ENCODE results near the gene FAM234A.

Gene FAM234A

GRCh38 chr16:286491-287297 lies 52.1 kb downstream of the FAM234A start:
- Mint-ChIP-seq H3K9me3 (no peaks in the 10 kb centered on the region), H3K36me3 (ENCODE audit: low read depth) (peaks cover 11% of the 10 kb centered on the region), H3K27ac (no peak overlapping the region), H3K4me3 (no peak overlapping the region), H3K4me1 (ENCODE audit: low read depth) (no peaks in the 10 kb centered on the region), H3K27me3 (ENCODE audit: low read depth) (no peaks in the 10 kb centered on the region)
- no peak for DNase-seq (ENCODE audit: low spot score)

GRCh38 chr16:287298-287811 lies 52.7 kb downstream of the FAM234A start:
- Mint-ChIP-seq H3K4me1 (ENCODE audit: low read depth) (no peaks in the 10 kb centered on the region), H3K27me3 (ENCODE audit: low read depth) (no peaks in the 10 kb centered on the region), H3K27ac (no peak overlapping the region), H3K36me3 (ENCODE audit: low read depth) (peaks cover 12% of the 10 kb centered on the region), H3K9me3 (no peaks in the 10 kb centered on the region), H3K4me3 (no peak overlapping the region)
- DNase-seq (ENCODE audit: low spot score), result no peak

- no peaks in the 10 kb centered on the region for H3K4me1 Mint-ChIP-seq (ENCODE audit: low read depth)
- H3K36me3 Mint-ChIP-seq (ENCODE audit: low read depth), result peaks cover 15% of the 10 kb centered on the region
- H3K27me3 Mint-ChIP-seq (ENCODE audit: low read depth), result no peaks in the 10 kb centered on the region
- DNase-seq (ENCODE audit: low spot score), result no peak
- no peak overlapping the region for H3K4me3 Mint-ChIP-seq
- H3K27ac Mint-ChIP-seq, result no peak overlapping the region
- H3K9me3 Mint-ChIP-seq, result no peaks in the 10 kb centered on the region
Observed at GRCh38 chr16:287981-288920, 53.6 kb downstream of the FAM234A start.

- H3K27me3 Mint-ChIP-seq (ENCODE audit: low read depth), result no peaks in the 10 kb centered on the region
- no peak for DNase-seq (ENCODE audit: low spot score)
- H3K4me1 Mint-ChIP-seq (ENCODE audit: low read depth), result no peaks in the 10 kb centered on the region
- H3K36me3 Mint-ChIP-seq (ENCODE audit: low read depth), result peaks cover 15% of the 10 kb centered on the region
- H3K9me3 Mint-ChIP-seq, result no peaks in the 10 kb centered on the region
- no peak overlapping the region for H3K27ac Mint-ChIP-seq
- H3K4me3 Mint-ChIP-seq, result no peak overlapping the region
Observed at GRCh38 chr16:289395-289997, 54.9 kb downstream of the FAM234A start.

GRCh38 chr16:290015-290680 lies 55.5 kb downstream of the FAM234A start:
- no peaks in the 10 kb centered on the region for H3K27me3 Mint-ChIP-seq (ENCODE audit: low read depth)
- H3K36me3 Mint-ChIP-seq (ENCODE audit: low read depth), result peaks cover 15% of the 10 kb centered on the region
- no peak for DNase-seq (ENCODE audit: low spot score)
- no peaks in the 10 kb centered on the region for H3K4me1 Mint-ChIP-seq (ENCODE audit: low read depth)
- no peak overlapping the region for H3K27ac Mint-ChIP-seq
- no peak overlapping the region for H3K4me3 Mint-ChIP-seq
- no peaks in the 10 kb centered on the region for H3K9me3 Mint-ChIP-seq

GRCh38 chr16:290681-291405 lies 56.2 kb downstream of the FAM234A start:
- H3K27me3 Mint-ChIP-seq (ENCODE audit: low read depth), result no peaks in the 10 kb centered on the region
- H3K36me3 Mint-ChIP-seq (ENCODE audit: low read depth), result peaks cover 15% of the 10 kb centered on the region
- H3K27ac Mint-ChIP-seq, result no peak overlapping the region
- no peak for DNase-seq (ENCODE audit: low spot score)
- H3K4me1 Mint-ChIP-seq (ENCODE audit: low read depth), result no peaks in the 10 kb centered on the region
- H3K9me3 Mint-ChIP-seq, result no peaks in the 10 kb centered on the region
- no peak overlapping the region for H3K4me3 Mint-ChIP-seq

GRCh38 chr16:291539-291938 lies 56.9 kb downstream of the FAM234A start:
- Mint-ChIP-seq H3K27me3 (ENCODE audit: low read depth) (no peaks in the 10 kb centered on the region), H3K36me3 (ENCODE audit: low read depth) (peaks cover 15% of the 10 kb centered on the region), H3K4me3 (no peak overlapping the region), H3K27ac (no peak overlapping the region), H3K9me3 (no peaks in the 10 kb centered on the region), H3K4me1 (ENCODE audit: low read depth) (no peaks in the 10 kb centered on the region)
- DNase-seq (ENCODE audit: low spot score), result no peak

- Mint-ChIP-seq H3K4me1 (ENCODE audit: low read depth) (no peaks in the 10 kb centered on the region), H3K9me3 (no peaks in the 10 kb centered on the region), H3K4me3 (no peak overlapping the region), H3K27me3 (ENCODE audit: low read depth) (no peaks in the 10 kb centered on the region), H3K36me3 (ENCODE audit: low read depth) (peaks cover 10% of the 10 kb centered on the region), H3K27ac (no peak overlapping the region)
- DNase-seq (ENCODE audit: low spot score), result no peak
Observed at GRCh38 chr16:293043-293775, 58.6 kb downstream of the FAM234A start.

- H3K27me3 Mint-ChIP-seq (ENCODE audit: low read depth), result no peaks in the 10 kb centered on the region
Observed at GRCh38 chr16:296276-296675, 61.7 kb downstream of the FAM234A start.

GRCh38 chr16:296806-297510 lies 62.3 kb downstream of the FAM234A start:
- Mint-ChIP-seq H3K9me3 (no peaks in the 10 kb centered on the region), H3K4me1 (ENCODE audit: low read depth) (no peaks in the 10 kb centered on the region), H3K4me3 (no peak overlapping the region), H3K27me3 (ENCODE audit: low read depth) (no peaks in the 10 kb centered on the region), H3K27ac (no peak overlapping the region), H3K36me3 (ENCODE audit: low read depth) (peaks cover 4% of the 10 kb centered on the region)
- no peak for DNase-seq (ENCODE audit: low spot score)

More at GRCh38 chr16:296276-296675, 61.7 kb downstream of the FAM234A start:
- H3K4me3 Mint-ChIP-seq, result no peak overlapping the region
- no peak for DNase-seq (ENCODE audit: low spot score)
- no peaks in the 10 kb centered on the region for H3K9me3 Mint-ChIP-seq
- H3K27ac Mint-ChIP-seq, result no peak overlapping the region
- H3K4me1 Mint-ChIP-seq (ENCODE audit: low read depth), result no peaks in the 10 kb centered on the region
- H3K36me3 Mint-ChIP-seq (ENCODE audit: low read depth), result peaks cover 9% of the 10 kb centered on the region

GRCh38 chr16:297832-298231 lies 63.2 kb downstream of the FAM234A start:
- Mint-ChIP-seq H3K4me1 (ENCODE audit: low read depth) (no peaks in the 10 kb centered on the region), H3K36me3 (ENCODE audit: low read depth) (peaks cover 1% of the 10 kb centered on the region), H3K27me3 (ENCODE audit: low read depth) (no peaks in the 10 kb centered on the region), H3K4me3 (no peak overlapping the region), H3K27ac (no peak overlapping the region), H3K9me3 (no peaks in the 10 kb centered on the region)
- no peak for DNase-seq (ENCODE audit: low spot score)

- no peaks in the 10 kb centered on the region for H3K4me1 Mint-ChIP-seq (ENCODE audit: low read depth)
- no peaks in the 10 kb centered on the region for H3K27me3 Mint-ChIP-seq (ENCODE audit: low read depth)
- DNase-seq (ENCODE audit: low spot score), result no peak
- no peak overlapping the region for H3K27ac Mint-ChIP-seq
- no peak overlapping the region for H3K4me3 Mint-ChIP-seq
- peaks cover 4% of the 10 kb centered on the region for H3K36me3 Mint-ChIP-seq (ENCODE audit: low read depth)
- no peaks in the 10 kb centered on the region for H3K9me3 Mint-ChIP-seq
Observed at GRCh38 chr16:301235-301634, 66.6 kb downstream of the FAM234A start.

Data from T-helper 2 cell treated with Interferon-gamma antibody and Interleukin-4, amounts not matched to agents 5 μg/mL and 100 μg/mL, for 36 hours (primary cell).